HepG2 (cell line): ENCODE measurements around the gene UROD. TPM values are rescaled to one million over a fixed set of nuclear protein-coding genes. Genes with fewer than 3 reads are reported as not detected.

Experiments
- ARID2 ChIP-seq: sonication (generic); formaldehyde crosslinking; IDR thresholded peaks from 2 replicates; pipeline ENCODE4 v1.8.1; 2022; ENCODE audit warnings: mild to moderate bottlenecking, missing genetic modification reagents, borderline replicate concordance
- ATF7 ChIP-seq, 2 experiments: fragments of 450-650 bp in 1 of 2; sonication (generic) in 1 of 2; formaldehyde crosslinking in 1 of 2; IDR thresholded peaks; 2 replicates each; pipeline versions ENCODE4 v1.4.0 to v1.6.1; 2016 to 2020; ENCODE audit warnings: antibody characterized with exemption in 1 of 2, mild to moderate bottlenecking in 1 of 2, missing genetic modification reagents in 1 of 2
- ATF7-NPFF ChIP-seq: sonication (generic); formaldehyde crosslinking; IDR thresholded peaks from 2 replicates; pipeline ENCODE4 v1.8.1; 2023; ENCODE audit warnings: mild to moderate bottlenecking, low read depth, missing genetic modification reagents, moderate library complexity
- DMAP1 ChIP-seq: IDR thresholded peaks from 2 replicates; pipeline ENCODE4 v1.6.1; 2016
- GZF1 ChIP-seq: sonication (generic); formaldehyde crosslinking; IDR thresholded peaks from 2 replicates; pipeline ENCODE4 v1.5.1; 2020; ENCODE audit warnings: mild to moderate bottlenecking, missing genetic modification reagents
- KDM4B ChIP-seq: sonication (generic); formaldehyde crosslinking; IDR thresholded peaks from 2 replicates; pipeline ENCODE4 v1.4.0; 2020; ENCODE audit warnings: missing genetic modification reagents
- NFIB ChIP-seq: sonication (generic); formaldehyde crosslinking; IDR thresholded peaks from 2 replicates; pipeline ENCODE4 v1.9.0; 2021; ENCODE audit warnings: missing genetic modification reagents, mild to moderate bottlenecking, borderline replicate concordance
- POGK ChIP-seq: sonication (generic); formaldehyde crosslinking; conservative IDR thresholded peaks from 2 replicates; pipeline ENCODE4 v1.8.0; 2022; ENCODE audit warnings: mild to moderate bottlenecking, moderate library complexity, missing genetic modification reagents
- SNAPC4 ChIP-seq: sonication (generic); formaldehyde crosslinking; IDR thresholded peaks from 2 replicates; pipeline ENCODE4 v1.4.0; 2020; ENCODE audit warnings: mild to moderate bottlenecking, missing genetic modification reagents
- SP1 ChIP-seq, 2 experiments: fragments of 450-650 bp in 1 of 2; sonication (generic) in 1 of 2; formaldehyde crosslinking in 1 of 2; IDR thresholded peaks; 2 replicates each; pipeline versions ENCODE4 v1.4.0 to v1.6.1; 2016 to 2020; ENCODE audit warnings: missing genetic modification reagents in 1 of 2
- XBP1 ChIP-seq: sonication (generic); formaldehyde crosslinking; IDR thresholded peaks from 2 replicates; pipeline ENCODE4 v1.5.0; 2020; ENCODE audit warnings: missing genetic modification reagents
- ZBTB26 ChIP-seq: IDR thresholded peaks from 2 replicates; pipeline ENCODE4 v1.6.1; 2016; ENCODE audit warnings: missing compliant biosample characterization, missing genetic modification reagents, borderline replicate concordance
- ZKSCAN1 ChIP-seq: fragments of 150-350 bp; IDR thresholded peaks from 2 replicates; pipeline ENCODE4 v1.6.1; 2014; ENCODE audit warnings: low read length
- ZNF121 ChIP-seq: sonication (generic); formaldehyde crosslinking; IDR thresholded peaks from 2 replicates; pipeline ENCODE4 v1.5.0; 2020; ENCODE audit warnings: mild to moderate bottlenecking, missing genetic modification reagents
- ZNF17 ChIP-seq: sonication (generic); formaldehyde crosslinking; IDR thresholded peaks from 2 replicates; pipeline ENCODE4 v1.5.0; 2020; ENCODE audit warnings: mild to moderate bottlenecking, missing genetic modification reagents
- ZNF556 ChIP-seq: sonication (generic); formaldehyde crosslinking; IDR thresholded peaks from 2 replicates; pipeline ENCODE4 v1.4.0; 2020; ENCODE audit warnings: mild to moderate bottlenecking, missing genetic modification reagents, borderline replicate concordance
- ZNF737 ChIP-seq: sonication (generic); formaldehyde crosslinking; IDR thresholded peaks from 2 replicates; pipeline ENCODE4 v1.5.0; 2020; ENCODE audit warnings: missing genetic modification reagents, mild to moderate bottlenecking, borderline replicate concordance
- ZNF770 ChIP-seq: sonication (generic); formaldehyde crosslinking; IDR thresholded peaks from 2 replicates; pipeline ENCODE4 v1.5.0; 2020; ENCODE audit warnings: mild to moderate bottlenecking, missing genetic modification reagents
- ZSCAN30 ChIP-seq: sonication (generic); formaldehyde crosslinking; IDR thresholded peaks from 2 replicates; pipeline ENCODE4 v1.5.0; 2020; ENCODE audit warnings: mild to moderate bottlenecking, missing genetic modification reagents
- polyA plus RNA-seq, 8 experiments: library from polyadenylated mRNA; depleted of rRNA in 3 of 8; stranded (reverse) in 7 of 8; unstranded in 1 of 8; fragments of >200 nt; fragmentation: Illumina TruSeq in 4 of 8; extraction: Trizol in 4 of 8; gene quantifications; 2 replicates each; pipeline versions ENCODE4 v1.2.1 to v1.2.3, GENCODE V29; 2011 to 2016; ENCODE audit warnings: low read depth in 4 of 8, missing spikeins in 1 of 8, mixed read lengths in 1 of 8; ENCODE audit not compliant: insufficient read depth in 1 of 8
- total RNA-seq, 5 experiments: library from RNA; depleted of rRNA; stranded (reverse); fragments of >200 nt; fragmentation: Illumina TruSeq; extraction: Trizol; gene quantifications; 2 replicates each; pipeline ENCODE4 v1.2.3, GENCODE V29; 2016; ENCODE audit warnings: low read depth in 1 of 5

The UROD gene
- total and polyA plus RNA-seq, 2 of the 13 experiments (the other 11 are each of a cell fraction or from before 2014, with no cell fraction given): 162 to 171 TPM

- TF ChIP-seq ZSCAN30 (CRISPR knock-in tag) (no peak), ZNF17 (CRISPR knock-in tag) (no peak), SNAPC4 (CRISPR knock-in tag) (no peak), ZNF770 (CRISPR knock-in tag) (no peak), SP1 (IDR thresholded peaks at IDR 0.05) (no peak), SP1 (CRISPR knock-in tag; IDR thresholded peaks at IDR 0.05) (peak; percentile 81), ZBTB26 (CRISPR knock-in tag) (no peak), ARID2 (CRISPR knock-in tag) (no peak), NFIB (no peak), POGK (no peak), DMAP1 (CRISPR knock-in tag) (peak; percentile 50; the same call in 1 of the 2 replicates), ZKSCAN1 (no peak), ZNF556 (CRISPR knock-in tag) (no peak), ATF7 (IDR thresholded peaks at IDR 0.05) (no peak), ATF7 (CRISPR knock-in tag; IDR thresholded peaks at IDR 0.05) (0 out of 2 replicates have a peak, but pooled peaks have one; percentile 17), GZF1 (peak; percentile 99), ZNF737 (CRISPR knock-in tag) (no peak), XBP1 (CRISPR knock-in tag) (no peak), ZNF121 (CRISPR knock-in tag) (peak; percentile 53; the same call in 1 of the 2 replicates), KDM4B (CRISPR knock-in tag) (no peak), ATF7-NPFF (CRISPR knock-in tag) (no peak)
These were observed at the start of gene UROD (continued) for GRCh38 chr1:45011837-45012638.
